GM10248 (cell line): Measurements from ENCODE around the gene WIPF1.

Experiments used
- CTCF ChIA-PET: fragments of 300-600 bp; sonication (Branson Sonifier 250); formaldehyde crosslinking; extraction: SDS; loops from one replicate; lab custom pipeline; 2021; ENCODE audit warnings: antibody characterized with exemption; lab: Yijun Ruan, JAX
- POLR2A ChIA-PET: fragments of 350-650 bp; sonication (Branson Sonifier 250); formaldehyde crosslinking; extraction: SDS; loops from one replicate; lab custom pipeline; 2020; ENCODE audit warnings: antibody characterized with exemption; lab: Yijun Ruan, JAX
- DNase-seq: peaks from one replicate; pipeline ENCODE4 v3.0.0; 2012; ENCODE audit errors: extremely low spot score
- CTCF ChIP-seq: IDR thresholded peaks from 2 replicates; pipeline ENCODE4 v1.5.1; 2012; ENCODE audit warnings: mild to moderate bottlenecking, low read depth; ENCODE audit errors: extremely low read depth, missing control alignments, control extremely low read depth

WIPF1 gene

GRCh38 chr2:174587579-174587978 lies 10.0 kb downstream of the WIPF1 start:
- CTCF ChIA-PET: interaction anchor here (1.0 to 1.3 kb wide), 2 partner anchors 45 to 112 kb away, joined by 3 read pairs; no protein-coding TSS in a partner anchor
- TF ChIP-seq CTCF: no peak
- DNase-seq: no peak
- POLR2A ChIA-PET: no interaction called here

DNA sequence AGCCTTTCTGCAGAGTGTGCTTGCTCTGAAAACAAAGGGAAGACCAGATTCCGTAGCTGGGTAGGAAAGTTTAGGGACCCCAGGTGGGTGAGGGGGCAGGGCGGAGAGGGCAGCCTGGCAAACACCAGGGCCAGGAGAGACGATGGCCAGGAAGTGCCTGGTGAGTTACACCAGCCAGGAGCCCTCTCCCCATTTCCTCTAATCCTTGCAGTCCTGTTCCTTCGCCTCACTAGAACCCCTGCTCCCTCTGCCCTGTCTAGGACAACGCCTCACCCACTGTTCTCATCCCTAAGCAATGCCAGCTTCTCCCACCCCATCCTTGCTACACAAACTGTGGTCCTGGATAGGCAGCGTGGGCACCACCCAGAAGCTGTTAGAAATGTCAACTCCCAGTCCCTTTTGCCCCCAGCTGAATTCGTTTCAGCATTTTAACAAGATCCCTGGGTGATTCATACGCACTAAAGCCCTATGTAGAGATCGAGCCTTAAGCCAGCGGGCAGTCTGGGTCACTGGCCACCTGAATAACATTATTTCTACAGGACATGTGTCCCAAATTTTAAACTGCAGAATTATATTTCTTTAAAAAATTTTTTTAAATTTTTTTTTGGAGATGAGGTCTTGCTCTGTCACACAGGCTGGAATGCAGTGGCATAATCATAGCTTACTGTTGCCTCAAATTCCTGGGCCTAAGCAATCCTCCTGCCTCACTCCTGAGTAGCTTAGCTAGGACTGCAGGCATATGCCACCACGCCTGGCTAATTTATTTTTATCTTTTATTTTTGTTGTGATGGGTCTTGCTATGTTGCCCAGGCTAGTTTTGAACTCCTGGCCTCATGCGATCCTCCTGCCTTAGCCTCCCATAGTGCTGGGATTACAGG lies 10.9 kb downstream of the WIPF1 start:
- ChIA-PET POLR2A (no interaction called here), CTCF (interaction anchor here (0.9 to 1.6 kb wide), 4 partner anchors 8 to 113 kb away, joined by 3 to 4 read pairs (median 3); no protein-coding TSS in a partner anchor)
- TF ChIP-seq CTCF: no peak
- DNase-seq: no peak

DNA sequence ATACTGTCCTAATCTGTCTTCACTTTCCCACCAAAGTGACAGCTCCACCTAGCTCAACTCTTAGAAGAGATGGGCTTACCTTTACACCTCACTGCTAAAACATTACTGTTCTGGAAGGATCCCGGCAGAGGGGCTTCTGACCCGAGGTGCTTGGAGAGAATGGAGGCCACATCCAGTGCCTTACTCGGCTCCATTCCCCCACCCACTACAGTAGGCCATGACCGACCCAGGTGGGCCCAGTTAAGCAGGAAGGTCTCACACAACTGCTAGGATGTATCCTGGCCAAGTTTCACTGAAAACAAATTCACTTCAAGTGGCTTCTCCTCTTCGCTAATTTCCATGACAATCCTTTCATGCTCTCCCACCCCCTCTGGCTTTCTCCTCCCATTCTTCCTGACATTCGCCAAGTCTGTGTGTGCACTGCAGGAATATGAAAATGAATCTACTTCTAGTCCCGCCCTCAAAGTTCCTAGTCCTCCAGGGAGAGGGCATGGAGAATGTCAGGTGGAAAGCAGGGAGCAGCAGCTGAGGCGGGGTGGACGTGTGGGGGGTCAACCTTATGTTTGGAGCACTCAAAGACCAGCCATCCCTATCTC lies 11.8 kb downstream of the WIPF1 start:
- POLR2A ChIA-PET: no interaction called here

GRCh38 chr2:174585146-174585545 lies 12.5 kb downstream of the WIPF1 start:
- DNase-seq: no peak
- ChIA-PET POLR2A (no interaction called here), CTCF (interaction anchor here (0.6 to 3.7 kb wide), 3 partner anchors 13 to 122 kb away, joined by 3 to 15 read pairs (median 5); partner anchors contain the start of gene WIPF1)
- TF ChIP-seq CTCF: no peak

More for the DNA sequence above, 11.8 kb downstream of the WIPF1 start:
- TF ChIP-seq CTCF: no peak
- DNase-seq: no peak
- CTCF ChIA-PET: interaction anchor here (0.6 to 1.6 kb wide), 3 partner anchors 8 to 123 kb away, joined by 3 to 5 read pairs (median 4); partner anchors contain the start of gene WIPF1

GRCh38 chr2:174581491-174581890 lies 16.1 kb downstream of the WIPF1 start:
- TF ChIP-seq CTCF: no peak
- POLR2A ChIA-PET: no interaction called here
- no peak for DNase-seq
- CTCF ChIA-PET: interaction anchor here (0.9 to 3.7 kb wide), 9 partner anchors 10 to 168 kb away, joined by 3 to 15 read pairs (median 6); partner anchors contain the start of gene WIPF1

- DNase-seq: no peak
- TF ChIP-seq CTCF: no peak
- ChIA-PET CTCF (interaction anchor here (0.8 to 5.0 kb wide), 12 partner anchors 9 to 168 kb away, joined by 3 to 67 read pairs (median 6); partner anchors contain the start of gene WIPF1), POLR2A (no interaction called here)
Observed at GRCh38 chr2:174580951-174581350, 16.7 kb downstream of the WIPF1 start.
